Loucy (cell line): ENCODE measurements around the gene FOXK2.
"Not testable (repeated sequence)": the region's sequence is repeated elsewhere in the genome, so short reads cannot be mapped to it uniquely, and the experiment has no call there.

Experiments used
- H2AFZ ChIP-seq: fragments of 200-600 bp; sonication (generic); 2 replicates; pipeline ENCODE4 v1.6.0; 2016; ENCODE audit warnings: antibody characterized with exemption, mild to moderate bottlenecking, low read length, moderate library complexity
- H3F3A ChIP-seq: fragments of 200-600 bp; 2 replicates; pipeline ENCODE4 v1.6.0; 2016; ENCODE audit warnings: antibody characterized with exemption, low read depth, mild to moderate bottlenecking
- H3K27me3 ChIP-seq: fragments of 200-600 bp; sonication (generic); 2 replicates; pipeline ENCODE4 v1.6.1; 2014; ENCODE audit warnings: low read length, mild to moderate bottlenecking; ENCODE audit not compliant: insufficient read depth, poor library complexity, severe bottlenecking
- H3K36me3 ChIP-seq: fragments of 200-600 bp; sonication (generic); 2 replicates; pipeline ENCODE4 v1.6.1; 2016; ENCODE audit warnings: low read length; ENCODE audit not compliant: insufficient read depth
- H3K4me1 ChIP-seq: fragments of 200-600 bp; sonication (generic); 2 replicates; pipeline ENCODE4 v1.5.1; 2014; ENCODE audit warnings: low read length, mild to moderate bottlenecking; ENCODE audit not compliant: insufficient read depth, poor library complexity, severe bottlenecking
- H3K4me2 ChIP-seq: fragments of 200-600 bp; sonication (generic); 2 replicates; pipeline ENCODE4 v1.6.0; 2014; ENCODE audit warnings: antibody characterized with exemption, low read length, low read depth, mild to moderate bottlenecking; ENCODE audit not compliant: poor library complexity, severe bottlenecking
- H3K4me3 ChIP-seq: fragments of 200-600 bp; sonication (generic); 2 replicates; pipeline ENCODE4 v1.5.1; 2014; ENCODE audit warnings: low read length, mild to moderate bottlenecking, mixed read lengths; ENCODE audit not compliant: poor library complexity, severe bottlenecking
- H3K79me2 ChIP-seq: fragments of 200-600 bp; sonication (generic); 2 replicates; pipeline ENCODE4 v1.6.1; 2014; ENCODE audit warnings: low read length; ENCODE audit not compliant: insufficient read depth
- H3K9ac ChIP-seq: fragments of 200-600 bp; sonication (generic); 2 replicates; pipeline ENCODE4 v1.6.0; 2014; ENCODE audit warnings: mild to moderate bottlenecking, low read depth, low read length, moderate library complexity; ENCODE audit not compliant: poor library complexity, severe bottlenecking
- H3K9me2 ChIP-seq: fragments of 200-600 bp; sonication (generic); replicated peaks from 2 replicates; pipeline ENCODE4 v1.6.1; 2016; ENCODE audit warnings: low read depth, low read length, mixed read lengths
- H3K9me3 ChIP-seq: fragments of 200-600 bp; sonication (generic); 2 replicates; pipeline ENCODE4 v1.6.1; 2014; ENCODE audit warnings: mild to moderate bottlenecking, antibody characterized with exemption, low read length, low read depth; ENCODE audit not compliant: insufficient read depth
- H4K20me1 ChIP-seq: fragments of 200-600 bp; sonication (generic); 2 replicates; pipeline ENCODE4 v1.6.0; 2014; ENCODE audit warnings: antibody characterized with exemption, low read length, mild to moderate bottlenecking; ENCODE audit not compliant: insufficient read depth, poor library complexity, severe bottlenecking
- EZH2phosphoT487 ChIP-seq: fragments of 200-600 bp; IDR thresholded peaks from 2 replicates; pipeline ENCODE4 v1.6.1; 2018; ENCODE audit warnings: antibody characterized with exemption, mild to moderate bottlenecking, moderate library complexity, borderline replicate concordance
- TF ChIP-seq, protein P1 (sequence below): fragments of 200-600 bp; sonication (generic); conservative IDR thresholded peaks from 2 replicates; pipeline ENCODE4 v1.5.1; 2014; ENCODE audit warnings: mild to moderate bottlenecking, antibody characterized with exemption, low read length

Gene FOXK2

DNA sequence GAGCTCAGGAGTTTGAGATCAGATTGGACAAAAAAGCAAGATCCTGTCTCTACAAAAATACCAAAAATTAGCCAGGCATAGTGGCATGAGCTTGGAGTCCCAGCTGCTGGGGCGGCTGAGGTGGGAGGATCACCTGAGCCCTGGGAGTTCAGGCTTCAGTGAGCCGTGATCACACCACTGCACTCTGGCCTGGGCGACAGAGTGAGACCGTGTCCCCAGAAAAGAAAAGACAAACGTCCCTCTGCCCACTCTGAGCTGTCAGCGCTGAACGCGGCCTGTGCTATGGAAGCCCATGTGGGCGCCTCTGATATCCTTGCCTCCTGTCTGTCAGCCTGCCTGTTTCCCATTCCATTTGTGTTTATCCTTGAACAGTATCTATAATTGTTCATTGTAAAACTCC, 50.7 kb downstream of the FOXK2 start:
- Histone ChIP-seq H3K4me3 (no peak overlapping the region), H3K9ac (no peak overlapping the region), H3F3A (no peaks in the 10 kb centered on the region), H3K9me2 (no peaks in the 10 kb centered on the region), H3K4me1 (no peaks in the 10 kb centered on the region), H3K27me3 (no peaks in the 10 kb centered on the region), H3K9me3 (no peaks in the 10 kb centered on the region), H3K79me2 (peaks cover 44% of the 10 kb centered on the region; the same call in 1 of the 2 replicates), H3K4me2 (no peak overlapping the region), H3K36me3 (peaks cover 96% of the 10 kb centered on the region), H2AFZ (no peak overlapping the region), H4K20me1 (peaks cover 13% of the 10 kb centered on the region)
- TF ChIP-seq, protein P1, sequence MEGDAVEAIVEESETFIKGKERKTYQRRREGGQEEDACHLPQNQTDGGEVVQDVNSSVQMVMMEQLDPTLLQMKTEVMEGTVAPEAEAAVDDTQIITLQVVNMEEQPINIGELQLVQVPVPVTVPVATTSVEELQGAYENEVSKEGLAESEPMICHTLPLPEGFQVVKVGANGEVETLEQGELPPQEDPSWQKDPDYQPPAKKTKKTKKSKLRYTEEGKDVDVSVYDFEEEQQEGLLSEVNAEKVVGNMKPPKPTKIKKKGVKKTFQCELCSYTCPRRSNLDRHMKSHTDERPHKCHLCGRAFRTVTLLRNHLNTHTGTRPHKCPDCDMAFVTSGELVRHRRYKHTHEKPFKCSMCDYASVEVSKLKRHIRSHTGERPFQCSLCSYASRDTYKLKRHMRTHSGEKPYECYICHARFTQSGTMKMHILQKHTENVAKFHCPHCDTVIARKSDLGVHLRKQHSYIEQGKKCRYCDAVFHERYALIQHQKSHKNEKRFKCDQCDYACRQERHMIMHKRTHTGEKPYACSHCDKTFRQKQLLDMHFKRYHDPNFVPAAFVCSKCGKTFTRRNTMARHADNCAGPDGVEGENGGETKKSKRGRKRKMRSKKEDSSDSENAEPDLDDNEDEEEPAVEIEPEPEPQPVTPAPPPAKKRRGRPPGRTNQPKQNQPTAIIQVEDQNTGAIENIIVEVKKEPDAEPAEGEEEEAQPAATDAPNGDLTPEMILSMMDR: no peak
- no peak for TF ChIP-seq EZH2phosphoT487

DNA sequence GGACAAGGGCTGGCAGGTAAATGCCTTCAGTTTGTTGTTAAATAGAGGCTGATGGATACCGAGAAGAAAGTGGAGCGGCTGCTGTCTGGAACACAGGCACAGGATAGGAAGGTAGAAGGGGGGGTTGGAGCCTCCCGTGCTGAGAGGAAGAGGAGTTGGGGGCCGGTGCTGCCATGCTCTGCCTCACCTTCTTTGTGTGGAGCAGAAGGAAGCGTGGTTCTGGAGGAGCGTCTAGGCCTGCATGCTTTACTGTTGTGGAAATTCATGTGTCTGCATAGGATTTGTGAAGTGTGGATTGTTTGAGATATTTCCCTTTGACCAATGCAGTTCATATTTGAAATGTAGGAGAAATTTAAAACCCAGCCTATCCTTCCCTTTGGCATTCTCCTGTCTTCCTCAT, 52.3 kb downstream of the FOXK2 start:
- no peak overlapping the region for H3K9ac ChIP-seq
- no peaks in the 10 kb centered on the region for H3K9me2 ChIP-seq
- no peaks in the 10 kb centered on the region for H3K4me1 ChIP-seq
- H2AFZ ChIP-seq: no peak overlapping the region
- H3K9me3 ChIP-seq: no peaks in the 10 kb centered on the region
- peaks cover 39% of the 10 kb centered on the region; the same call in 1 of the 2 replicates for H3K79me2 ChIP-seq
- H3K4me2 ChIP-seq: no peak overlapping the region
- TF ChIP-seq, protein P1: no peak
- no peak for TF ChIP-seq EZH2phosphoT487
- no peaks in the 10 kb centered on the region for H3F3A ChIP-seq
- no peaks in the 10 kb centered on the region for H3K27me3 ChIP-seq
- no peak overlapping the region for H3K4me3 ChIP-seq
- H3K36me3 ChIP-seq: peaks cover 92% of the 10 kb centered on the region
- peaks cover 13% of the 10 kb centered on the region for H4K20me1 ChIP-seq

DNA sequence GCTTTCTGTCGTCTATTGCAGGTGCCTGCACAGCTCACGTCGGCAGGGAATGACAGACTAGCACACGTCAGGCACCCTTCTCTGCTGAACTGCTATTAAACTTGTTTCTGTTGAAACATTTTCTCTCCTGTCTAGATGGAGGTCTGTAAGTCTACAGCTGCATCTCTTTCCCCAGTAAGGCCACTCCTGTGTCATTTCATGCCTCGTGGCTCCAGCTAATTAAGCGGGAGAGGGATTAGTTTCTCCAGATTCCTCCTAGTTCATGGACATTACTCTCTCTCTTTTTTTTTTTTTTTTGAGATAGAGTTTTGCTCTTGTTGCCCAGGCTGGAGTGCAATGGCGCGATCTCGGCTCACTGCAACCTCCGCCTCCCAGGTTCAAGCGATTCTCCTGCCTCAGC, 54.5 kb downstream of the FOXK2 start:
- Histone ChIP-seq H3K4me3 (no peak overlapping the region), H3K9ac (no peak overlapping the region)

DNA sequence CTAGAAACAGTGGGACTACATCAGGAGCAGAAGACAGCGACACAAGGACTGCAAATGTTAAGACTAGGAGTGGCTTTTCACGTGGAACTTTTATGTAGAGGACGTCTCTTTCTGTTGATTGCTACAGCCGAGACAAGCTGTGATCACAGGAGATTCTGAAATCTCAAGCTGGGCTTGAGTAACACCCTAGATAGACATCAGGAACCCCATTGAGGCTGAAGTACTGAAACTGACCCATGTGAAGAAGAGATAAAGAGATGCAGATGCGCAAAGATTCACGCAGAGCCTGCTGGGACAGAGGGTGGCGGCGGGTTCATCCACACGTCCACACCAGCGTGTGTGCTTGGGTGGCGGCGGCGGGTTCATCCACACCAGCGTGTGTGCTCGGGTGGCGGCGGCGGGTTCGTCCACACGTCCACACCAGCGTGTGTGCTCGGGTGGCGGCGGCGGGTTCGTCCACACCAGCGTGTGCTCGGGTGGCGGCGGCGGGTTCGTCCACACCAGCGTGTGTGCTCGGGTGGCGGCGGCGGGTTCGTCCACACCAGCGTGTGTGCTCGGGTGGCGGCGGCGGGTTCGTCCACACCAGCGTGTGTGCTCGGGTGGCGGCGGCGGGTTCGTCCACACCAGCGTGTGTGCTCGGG, 56.2 kb downstream of the FOXK2 start:
- not testable (repeated sequence) for H4K20me1 ChIP-seq, H3K4me1 ChIP-seq, H3K9me2 ChIP-seq, H3F3A ChIP-seq, H3K9me3 ChIP-seq, H3K27me3 ChIP-seq, H3K4me3 ChIP-seq, H3K9ac ChIP-seq, H3K4me2 ChIP-seq, H2AFZ ChIP-seq, H3K79me2 ChIP-seq
- peaks cover 71% of the 10 kb centered on the region; the same call in 1 of the 2 replicates for H3K36me3 ChIP-seq

More for the DNA sequence above, 54.5 kb downstream of the FOXK2 start:
- no peak overlapping the region for H3K4me2 ChIP-seq
- no peaks in the 10 kb centered on the region for H3F3A ChIP-seq
- H3K4me1 ChIP-seq: no peaks in the 10 kb centered on the region
- H3K27me3 ChIP-seq: no peaks in the 10 kb centered on the region
- H3K9me2 ChIP-seq: no peaks in the 10 kb centered on the region
- no peaks in the 10 kb centered on the region for H3K9me3 ChIP-seq
- H2AFZ ChIP-seq: no peak overlapping the region
- no peak for TF ChIP-seq EZH2phosphoT487
- TF ChIP-seq, protein P1: no peak
- peaks cover 18% of the 10 kb centered on the region; the same call in 1 of the 2 replicates for H3K79me2 ChIP-seq
- peaks cover 83% of the 10 kb centered on the region; the same call in 1 of the 2 replicates for H3K36me3 ChIP-seq
- H4K20me1 ChIP-seq: peaks cover 5% of the 10 kb centered on the region
